Measurements from ENCODE around the gene GCC2. TPM values are rescaled to one million over a fixed set of nuclear protein-coding genes. Genes with fewer than 3 reads are reported as not detected.
"Not testable (repeated sequence)": the region's sequence is repeated elsewhere in the genome, so short reads cannot be mapped to it uniquely, and the experiment has no call there.

Gene GCC2
- total RNA-seq, 1 donor from 2014 or later, result 48.1 TPM

GRCh38 chr2:108553209-108553919 is 104.4 kb downstream of the GCC2 start:
- no peak for DNase-seq (ENCODE audit: extremely low spot score, unreplicated experiment)
- Mint-ChIP-seq H3K27ac (no peak overlapping the region), H3K27me3 (no peaks in the 10 kb centered on the region), H3K4me3 (no peak overlapping the region), H3K9me3 (peaks cover 4% of the 10 kb centered on the region), H3K4me1 (ENCODE audit: unreplicated experiment) (peaks cover 28% of the 10 kb centered on the region), H3K36me3 (peaks cover 4% of the 10 kb centered on the region)
- TF ChIP-seq, protein P1, sequence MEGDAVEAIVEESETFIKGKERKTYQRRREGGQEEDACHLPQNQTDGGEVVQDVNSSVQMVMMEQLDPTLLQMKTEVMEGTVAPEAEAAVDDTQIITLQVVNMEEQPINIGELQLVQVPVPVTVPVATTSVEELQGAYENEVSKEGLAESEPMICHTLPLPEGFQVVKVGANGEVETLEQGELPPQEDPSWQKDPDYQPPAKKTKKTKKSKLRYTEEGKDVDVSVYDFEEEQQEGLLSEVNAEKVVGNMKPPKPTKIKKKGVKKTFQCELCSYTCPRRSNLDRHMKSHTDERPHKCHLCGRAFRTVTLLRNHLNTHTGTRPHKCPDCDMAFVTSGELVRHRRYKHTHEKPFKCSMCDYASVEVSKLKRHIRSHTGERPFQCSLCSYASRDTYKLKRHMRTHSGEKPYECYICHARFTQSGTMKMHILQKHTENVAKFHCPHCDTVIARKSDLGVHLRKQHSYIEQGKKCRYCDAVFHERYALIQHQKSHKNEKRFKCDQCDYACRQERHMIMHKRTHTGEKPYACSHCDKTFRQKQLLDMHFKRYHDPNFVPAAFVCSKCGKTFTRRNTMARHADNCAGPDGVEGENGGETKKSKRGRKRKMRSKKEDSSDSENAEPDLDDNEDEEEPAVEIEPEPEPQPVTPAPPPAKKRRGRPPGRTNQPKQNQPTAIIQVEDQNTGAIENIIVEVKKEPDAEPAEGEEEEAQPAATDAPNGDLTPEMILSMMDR (conservative IDR thresholded peaks at IDR 0.05), result no peak

DNA sequence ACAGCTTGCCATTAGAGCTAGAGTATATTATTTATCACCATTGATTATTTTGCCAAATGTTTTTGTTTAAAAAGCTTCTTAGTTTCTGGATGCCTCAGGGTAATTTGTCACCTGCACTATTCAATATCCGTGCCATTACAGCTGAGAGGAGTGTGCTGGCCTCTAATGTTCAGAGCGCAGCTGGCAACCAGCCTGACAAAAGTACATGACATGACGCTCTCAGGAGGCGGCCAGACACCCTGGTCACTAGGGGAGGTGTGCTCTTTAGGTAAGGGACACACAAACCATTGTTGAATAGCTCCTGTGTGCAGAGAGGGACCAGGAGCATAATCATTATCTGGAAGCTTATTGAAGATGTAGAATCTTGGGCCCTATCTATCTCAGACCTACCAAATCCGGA is 105.5 kb downstream of the GCC2 start:
- no peak for DNase-seq (ENCODE audit: extremely low spot score, unreplicated experiment)
- H3K27ac Mint-ChIP-seq, result no peak overlapping the region
- peaks cover 4% of the 10 kb centered on the region for H3K9me3 Mint-ChIP-seq
- TF ChIP-seq, protein P1 (conservative IDR thresholded peaks at IDR 0.05), result no peak
- peaks cover 4% of the 10 kb centered on the region for H3K36me3 Mint-ChIP-seq
- H3K27me3 Mint-ChIP-seq, result no peaks in the 10 kb centered on the region
- H3K4me3 Mint-ChIP-seq, result no peak overlapping the region
- H3K4me1 Mint-ChIP-seq (ENCODE audit: unreplicated experiment), result peaks cover 25% of the 10 kb centered on the region

DNA sequence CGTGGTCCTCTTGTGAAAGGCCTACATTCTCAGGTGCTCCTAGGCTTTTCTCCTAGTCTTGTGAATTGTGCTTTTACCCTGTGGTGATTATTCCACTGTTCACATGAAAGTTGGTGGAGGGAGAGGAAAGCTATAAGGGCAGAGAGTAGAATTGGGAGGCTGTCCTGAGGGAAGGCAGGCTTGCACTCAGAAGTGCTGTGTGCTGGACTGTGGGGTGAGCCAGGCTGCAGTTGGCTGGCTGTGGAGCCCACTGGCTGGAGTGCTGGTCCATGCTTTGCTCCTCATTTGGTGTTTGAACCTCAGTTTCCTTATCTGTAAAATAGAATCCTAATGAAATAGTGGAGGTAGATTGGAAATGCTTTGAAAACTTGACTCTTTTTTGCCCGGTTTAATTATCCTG is 106.6 kb downstream of the GCC2 start:
- DNase-seq (ENCODE audit: extremely low spot score, unreplicated experiment), result no peak
- H3K27ac Mint-ChIP-seq, result no peak overlapping the region
- peaks cover 4% of the 10 kb centered on the region for H3K9me3 Mint-ChIP-seq
- TF ChIP-seq, protein P1 (conservative IDR thresholded peaks at IDR 0.05), result no peak
- no peaks in the 10 kb centered on the region for H3K27me3 Mint-ChIP-seq
- H3K4me1 Mint-ChIP-seq (ENCODE audit: unreplicated experiment), result peaks cover 36% of the 10 kb centered on the region
- H3K36me3 Mint-ChIP-seq, result peaks cover 4% of the 10 kb centered on the region
- H3K4me3 Mint-ChIP-seq, result no peak overlapping the region

DNA sequence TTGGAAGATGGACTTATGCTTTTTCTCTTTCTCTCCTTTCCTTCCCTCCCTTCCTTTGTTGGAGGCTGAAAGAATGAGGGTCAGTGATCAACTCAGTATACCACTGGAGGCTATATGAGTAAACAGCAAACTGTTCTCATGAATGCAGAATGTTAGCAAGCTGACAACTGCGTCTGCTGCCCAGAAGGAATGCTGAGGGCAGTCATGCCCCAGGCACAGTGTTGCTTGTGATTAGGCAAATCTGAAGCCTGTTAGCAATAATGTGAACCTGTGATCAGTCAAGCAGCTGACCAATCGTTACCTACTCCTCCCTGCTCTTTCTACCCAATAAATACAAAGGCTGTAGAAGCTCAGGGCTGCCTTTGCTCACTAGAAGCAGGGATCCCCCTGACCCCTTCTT is 107.6 kb downstream of the GCC2 start:
- H3K4me1 Mint-ChIP-seq (ENCODE audit: unreplicated experiment), result peaks cover 41% of the 10 kb centered on the region
- not testable (repeated sequence) for H3K36me3 Mint-ChIP-seq; H3K27ac Mint-ChIP-seq; H3K27me3 Mint-ChIP-seq; DNase-seq (ENCODE audit: extremely low spot score, unreplicated experiment); H3K4me3 Mint-ChIP-seq; H3K9me3 Mint-ChIP-seq

Other genes with a start within 250 kb of the GCC2 start
- not detected in 2 replicates for gene SULT1C3, start 209.2 kb upstream of the GCC2 start, total RNA-seq (ENCODE audit: low replicate concordance)
- gene SULT1C2, start 160.3 kb upstream of the GCC2 start, total RNA-seq (ENCODE audit: low replicate concordance), result 4.2 and 5.9 TPM in 2 replicates
- gene SULT1C4, start 71.3 kb upstream of the GCC2 start, total RNA-seq (ENCODE audit: low replicate concordance), result 3.5 and 27.5 TPM in 2 replicates
- 40.9 and 43.5 TPM in 2 replicates for gene LIMS1, start 85.3 kb downstream of the GCC2 start, total RNA-seq (ENCODE audit: low replicate concordance)